ENCODE data around the gene PPY.

PPY gene

GRCh38 chr17:43909537-43910231 is 32.6 kb downstream of the PPY start:
- no peak for DNase-seq
- H3K36me3 ChIP-seq (ENCODE audit: control insufficient read depth in 4 of 4, insufficient read depth in 4 of 4, low read length in 3 of 4), result no peaks in the 10 kb centered on the region
- ChIA-PET POLR2A (no interaction called here), CTCF (interaction anchor here (0.6 to 5.8 kb wide), 16 partner anchors 10 to 1200 kb away, joined by 3 to 29 read pairs (median 4); partner anchors contain the start of gene CD300LG)
- WGBS (ENCODE audit: insufficient coverage), result 87% methylated on average over 6 of the region's 7 CpGs
- no peak overlapping the region for H3K27ac ChIP-seq (ENCODE audit: insufficient read depth in 1 of 2, low read depth in 1 of 2, low read length in 2 of 2, poor library complexity in 1 of 2, severe bottlenecking in 2 of 2)
- no peaks in the 10 kb centered on the region for H3K9me3 ChIP-seq (ENCODE audit: control extremely low read depth in 1 of 5, control insufficient read depth in 4 of 5, insufficient read depth in 2 of 5, low read depth in 1 of 5, low read length in 4 of 5)
- peaks cover 2 to 27% (median 22%) of the 10 kb centered on the region in 4 experiments for H3K4me1 ChIP-seq (ENCODE audit: control extremely low read depth in 1 of 4, control insufficient read depth in 4 of 4, insufficient read depth in 4 of 4, low read length in 3 of 4)
- no peak overlapping the region for H3K4me3 ChIP-seq (ENCODE audit: control insufficient read depth in 1 of 7, extremely low read depth in 1 of 7, insufficient read depth in 4 of 7, low read depth in 2 of 7, low read length in 6 of 7)
- peaks cover 3 to 41% (median 26%) of the 10 kb centered on the region in 5 experiments for H3K27me3 ChIP-seq (replicated peaks in 2 of 5; ENCODE audit: control insufficient read depth in 4 of 5, insufficient read depth in 5 of 5, low read length in 4 of 5)

GRCh38 chr17:43907998-43908721 is 34.1 kb downstream of the PPY start:
- 28% methylated on average over 18 of the region's 26 CpGs for whole genome bisulfite sequencing (ENCODE audit: insufficient coverage)
- Histone ChIP-seq H3K4me3 (ENCODE audit: control insufficient read depth in 1 of 7, extremely low read depth in 1 of 7, insufficient read depth in 4 of 7, low read depth in 2 of 7, low read length in 6 of 7) (peak overlapping the region in 4 of 7 experiments; percentile 58 to 77 (median 70)), H3K9me3 (ENCODE audit: control extremely low read depth in 1 of 5, control insufficient read depth in 4 of 5, insufficient read depth in 2 of 5, low read depth in 1 of 5, low read length in 4 of 5) (no peaks in the 10 kb centered on the region), H3K4me1 (ENCODE audit: control extremely low read depth in 1 of 4, control insufficient read depth in 4 of 4, insufficient read depth in 4 of 4, low read length in 3 of 4) (peaks cover 2 to 27% (median 22%) of the 10 kb centered on the region in 4 experiments), H3K27ac (ENCODE audit: insufficient read depth in 1 of 2, low read depth in 1 of 2, low read length in 2 of 2, poor library complexity in 1 of 2, severe bottlenecking in 2 of 2) (no peak overlapping the region), H3K36me3 (ENCODE audit: control insufficient read depth in 4 of 4, insufficient read depth in 4 of 4, low read length in 3 of 4) (no peaks in the 10 kb centered on the region), H3K27me3 (replicated peaks in 2 of 5; ENCODE audit: control insufficient read depth in 4 of 5, insufficient read depth in 5 of 5, low read length in 4 of 5) (peaks cover 3 to 49% (median 30%) of the 10 kb centered on the region in 5 experiments)
- CTCF ChIA-PET, result interaction anchor here (1.1 to 5.8 kb wide), 5 partner anchors 12 to 88 kb away, joined by 3 to 29 read pairs (median 4); no protein-coding TSS in a partner anchor
- DNase-seq, result peak; percentile 40 to 77 (median 76)
- POLR2A ChIA-PET, result no interaction called here

GRCh38 chr17:43907425-43907981 is 34.8 kb downstream of the PPY start, which contains the start of gene MPP2:
MPP2 (minus strand) TSS chr17:43907536; CDS start chr17:43904460, 3,076 bp downstream.
- H3K27ac ChIP-seq (ENCODE audit: insufficient read depth in 1 of 2, low read depth in 1 of 2, low read length in 2 of 2, poor library complexity in 1 of 2, severe bottlenecking in 2 of 2), result no peak within 1 kb of the TSS

GRCh38 chr17:43906951-43907424 is 35.3 kb downstream of the PPY start:
- peak in 2 of 3 donors; percentile 45 to 60 for DNase-seq
- Histone ChIP-seq H3K4me1 (ENCODE audit: control extremely low read depth in 1 of 4, control insufficient read depth in 4 of 4, insufficient read depth in 4 of 4, low read length in 3 of 4) (peaks cover 2 to 27% (median 22%) of the 10 kb centered on the region in 4 experiments), H3K27ac (ENCODE audit: insufficient read depth in 1 of 2, low read depth in 1 of 2, low read length in 2 of 2, poor library complexity in 1 of 2, severe bottlenecking in 2 of 2) (no peak overlapping the region), H3K27me3 (replicated peaks in 2 of 5; ENCODE audit: control insufficient read depth in 4 of 5, insufficient read depth in 5 of 5, low read length in 4 of 5) (peaks cover 3 to 49% (median 31%) of the 10 kb centered on the region in 5 experiments), H3K9me3 (ENCODE audit: control extremely low read depth in 1 of 5, control insufficient read depth in 4 of 5, insufficient read depth in 2 of 5, low read depth in 1 of 5, low read length in 4 of 5) (no peaks in the 10 kb centered on the region), H3K36me3 (ENCODE audit: control insufficient read depth in 4 of 4, insufficient read depth in 4 of 4, low read length in 3 of 4) (no peaks in the 10 kb centered on the region), H3K4me3 (ENCODE audit: control insufficient read depth in 1 of 7, extremely low read depth in 1 of 7, insufficient read depth in 4 of 7, low read depth in 2 of 7, low read length in 6 of 7) (peak overlapping the region; percentile 30 to 77 (median 58))
- POLR2A ChIA-PET, result no interaction called here
- CTCF ChIA-PET, result interaction anchor here (0.6 to 5.8 kb wide), 2 partner anchors 18 to 28 kb away, joined by 3 to 29 read pairs; no protein-coding TSS in a partner anchor
- 1% methylated on average over 18 of the region's 29 CpGs for WGBS (ENCODE audit: insufficient coverage)

More at GRCh38 chr17:43907425-43907981, 34.8 kb downstream of the PPY start, which contains the start of gene MPP2:
- Histone ChIP-seq H3K9me3 (ENCODE audit: control extremely low read depth in 1 of 5, control insufficient read depth in 4 of 5, insufficient read depth in 2 of 5, low read depth in 1 of 5, low read length in 4 of 5) (no peaks in the 10 kb centered on the region), H3K36me3 (ENCODE audit: control insufficient read depth in 4 of 4, insufficient read depth in 4 of 4, low read length in 3 of 4) (no peaks in the 10 kb centered on the region), H3K27me3 (replicated peaks in 2 of 5; ENCODE audit: control insufficient read depth in 4 of 5, insufficient read depth in 5 of 5, low read length in 4 of 5) (peaks cover 3 to 49% (median 31%) of the 10 kb centered on the region in 5 experiments), H3K4me3 (ENCODE audit: control insufficient read depth in 1 of 7, extremely low read depth in 1 of 7, insufficient read depth in 4 of 7, low read depth in 2 of 7, low read length in 6 of 7) (peak within 1 kb of the TSS; percentile 30 to 77 (median 58)), H3K4me1 (ENCODE audit: control extremely low read depth in 1 of 4, control insufficient read depth in 4 of 4, insufficient read depth in 4 of 4, low read length in 3 of 4) (peaks cover 2 to 27% (median 22%) of the 10 kb centered on the region in 4 experiments)
- DNase-seq, result peak; percentile 68 to 86 (median 77)
- under 1% methylated on average over 25 of the region's 36 CpGs for WGBS (ENCODE audit: insufficient coverage)
- POLR2A ChIA-PET, result no interaction called here
- CTCF ChIA-PET, result interaction anchor here (5.2 to 5.8 kb wide), 2 partner anchors 12 to 29 kb away, joined by 29 read pairs; no protein-coding TSS in a partner anchor

GRCh38 chr17:43905985-43906852 is 36.1 kb downstream of the PPY start:
- Histone ChIP-seq H3K27ac (ENCODE audit: insufficient read depth in 1 of 2, low read depth in 1 of 2, low read length in 2 of 2, poor library complexity in 1 of 2, severe bottlenecking in 2 of 2) (no peak overlapping the region), H3K27me3 (replicated peaks in 2 of 5; ENCODE audit: control insufficient read depth in 4 of 5, insufficient read depth in 5 of 5, low read length in 4 of 5) (peaks cover 3 to 49% (median 33%) of the 10 kb centered on the region in 5 experiments), H3K36me3 (ENCODE audit: control insufficient read depth in 4 of 4, insufficient read depth in 4 of 4, low read length in 3 of 4) (no peaks in the 10 kb centered on the region), H3K4me3 (ENCODE audit: control insufficient read depth in 1 of 7, extremely low read depth in 1 of 7, insufficient read depth in 4 of 7, low read depth in 2 of 7, low read length in 6 of 7) (peak overlapping the region in 6 of 7 experiments; percentile 10 to 77 (median 62)), H3K4me1 (ENCODE audit: control extremely low read depth in 1 of 4, control insufficient read depth in 4 of 4, insufficient read depth in 4 of 4, low read length in 3 of 4) (peaks cover 2 to 27% (median 23%) of the 10 kb centered on the region in 4 experiments), H3K9me3 (ENCODE audit: control extremely low read depth in 1 of 5, control insufficient read depth in 4 of 5, insufficient read depth in 2 of 5, low read depth in 1 of 5, low read length in 4 of 5) (no peaks in the 10 kb centered on the region)
- ChIA-PET CTCF (interaction anchor here (0.6 to 5.8 kb wide), 3 partner anchors 17 to 135 kb away, joined by 3 to 29 read pairs (median 3); no protein-coding TSS in a partner anchor), POLR2A (no interaction called here)
- 13% methylated on average over 21 of the region's 37 CpGs for WGBS (ENCODE audit: insufficient coverage)
- peak; percentile 38 to 67 (median 62) for DNase-seq

GRCh38 chr17:43905400-43905984 is 36.8 kb downstream of the PPY start:
- no peak for DNase-seq
- peaks cover 3 to 49% (median 38%) of the 10 kb centered on the region in 5 experiments for H3K27me3 ChIP-seq (replicated peaks in 2 of 5; ENCODE audit: control insufficient read depth in 4 of 5, insufficient read depth in 5 of 5, low read length in 4 of 5)
- no peak overlapping the region for H3K27ac ChIP-seq (ENCODE audit: insufficient read depth in 1 of 2, low read depth in 1 of 2, low read length in 2 of 2, poor library complexity in 1 of 2, severe bottlenecking in 2 of 2)
- H3K36me3 ChIP-seq (ENCODE audit: control insufficient read depth in 4 of 4, insufficient read depth in 4 of 4, low read length in 3 of 4), result no peaks in the 10 kb centered on the region
- WGBS (ENCODE audit: insufficient coverage), result no CpG with 5 or more reads among the region's 3 CpGs
- CTCF ChIA-PET, result interaction anchor here (1.1 to 5.8 kb wide), 3 partner anchors 12 to 135 kb away, joined by 3 to 29 read pairs (median 3); no protein-coding TSS in a partner anchor
- H3K4me3 ChIP-seq (ENCODE audit: control insufficient read depth in 1 of 7, extremely low read depth in 1 of 7, insufficient read depth in 4 of 7, low read depth in 2 of 7, low read length in 6 of 7), result no peak overlapping the region
- H3K9me3 ChIP-seq (ENCODE audit: control extremely low read depth in 1 of 5, control insufficient read depth in 4 of 5, insufficient read depth in 2 of 5, low read depth in 1 of 5, low read length in 4 of 5), result no peaks in the 10 kb centered on the region
- peaks cover 2 to 33% (median 30%) of the 10 kb centered on the region in 4 experiments for H3K4me1 ChIP-seq (ENCODE audit: control extremely low read depth in 1 of 4, control insufficient read depth in 4 of 4, insufficient read depth in 4 of 4, low read length in 3 of 4)
- POLR2A ChIA-PET, result no interaction called here

All from common myeloid progenitor, CD34-positive (primary cell).